ENCODE measurements around the gene TEX19.

DNA sequence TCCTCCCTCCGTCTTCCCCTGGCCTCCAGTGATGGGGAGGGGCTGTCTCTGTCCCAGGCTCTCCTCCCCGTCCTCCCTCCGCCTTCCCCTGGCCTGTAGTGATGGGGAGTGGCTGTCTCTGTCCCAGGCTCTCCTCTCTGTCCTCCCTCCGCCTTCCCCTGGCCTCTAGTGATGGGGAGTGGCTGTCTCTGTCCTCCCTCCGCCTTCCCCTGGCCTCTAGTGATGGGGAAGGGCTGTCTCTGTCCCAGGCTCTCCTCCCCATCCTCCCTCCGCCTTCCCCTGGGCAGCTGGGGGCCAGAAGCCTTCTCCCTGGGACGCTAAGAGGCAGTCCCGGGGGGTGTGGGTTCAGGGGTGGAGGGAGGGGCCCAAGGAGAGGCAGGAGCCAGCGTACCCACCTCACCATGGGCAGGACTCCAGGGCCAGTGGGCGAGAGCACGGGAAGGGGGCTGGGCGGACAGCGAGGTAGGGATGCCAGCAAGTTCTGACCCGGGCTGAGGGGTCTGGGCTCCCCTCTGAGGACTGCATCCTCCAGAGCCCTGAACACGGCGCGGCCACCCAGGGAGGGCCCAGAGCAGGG lies 27.3 kb downstream of the TEX19 start:
- TF ChIP-seq, protein P1, sequence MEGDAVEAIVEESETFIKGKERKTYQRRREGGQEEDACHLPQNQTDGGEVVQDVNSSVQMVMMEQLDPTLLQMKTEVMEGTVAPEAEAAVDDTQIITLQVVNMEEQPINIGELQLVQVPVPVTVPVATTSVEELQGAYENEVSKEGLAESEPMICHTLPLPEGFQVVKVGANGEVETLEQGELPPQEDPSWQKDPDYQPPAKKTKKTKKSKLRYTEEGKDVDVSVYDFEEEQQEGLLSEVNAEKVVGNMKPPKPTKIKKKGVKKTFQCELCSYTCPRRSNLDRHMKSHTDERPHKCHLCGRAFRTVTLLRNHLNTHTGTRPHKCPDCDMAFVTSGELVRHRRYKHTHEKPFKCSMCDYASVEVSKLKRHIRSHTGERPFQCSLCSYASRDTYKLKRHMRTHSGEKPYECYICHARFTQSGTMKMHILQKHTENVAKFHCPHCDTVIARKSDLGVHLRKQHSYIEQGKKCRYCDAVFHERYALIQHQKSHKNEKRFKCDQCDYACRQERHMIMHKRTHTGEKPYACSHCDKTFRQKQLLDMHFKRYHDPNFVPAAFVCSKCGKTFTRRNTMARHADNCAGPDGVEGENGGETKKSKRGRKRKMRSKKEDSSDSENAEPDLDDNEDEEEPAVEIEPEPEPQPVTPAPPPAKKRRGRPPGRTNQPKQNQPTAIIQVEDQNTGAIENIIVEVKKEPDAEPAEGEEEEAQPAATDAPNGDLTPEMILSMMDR (IDR thresholded peaks at IDR 0.05), result no peak
- no peak for TF ChIP-seq POLR2AphosphoS5 (IDR thresholded peaks at IDR 0.05)
- no peak for TF ChIP-seq POLR2A (IDR thresholded peaks at IDR 0.05)
